ENCODE results near the gene KRTAP12-4.

KRTAP12-4 gene

GRCh38 chr21:44657635-44658540 lies 3.4 kb upstream of the KRTAP12-4 start, which contains the start of gene KRTAP12-3:
KRTAP12-3 (plus strand) TSS chr21:44657932; CDS start chr21:44657980, 48 bp downstream.
- no peak for TF ChIP-seq ZFX (IDR thresholded peaks at IDR 0.05; ENCODE audit: borderline replicate concordance)
- no peak for TF ChIP-seq CTCF (IDR thresholded peaks at IDR 0.05)
- no peak within 1 kb of the TSS for H3K27ac ChIP-seq

GRCh38 chr21:44656868-44657267 lies 2.4 kb upstream of the KRTAP12-4 start:
- H3K27ac ChIP-seq, result no peak overlapping the region

GRCh38 chr21:44653656-44654575 lies 543 bp downstream of the KRTAP12-4 start:
- TF ChIP-seq ZFX (IDR thresholded peaks at IDR 0.05; ENCODE audit: borderline replicate concordance), result no peak
- no peak for TF ChIP-seq CTCF (IDR thresholded peaks at IDR 0.05)
- no peak overlapping the region for H3K27ac ChIP-seq

More at GRCh38 chr21:44656868-44657267, 2.4 kb upstream of the KRTAP12-4 start:
- TF ChIP-seq ZFX (IDR thresholded peaks at IDR 0.05; ENCODE audit: borderline replicate concordance) (no peak), CTCF (IDR thresholded peaks at IDR 0.05) (no peak)

- no peak overlapping the region for H3K27ac ChIP-seq
- TF ChIP-seq CTCF (IDR thresholded peaks at IDR 0.05) (no peak), ZFX (IDR thresholded peaks at IDR 0.05; ENCODE audit: borderline replicate concordance) (no peak)
Measured at GRCh38 chr21:44653123-44653522, 1.3 kb downstream of the KRTAP12-4 start.

- TF ChIP-seq ZFX (IDR thresholded peaks at IDR 0.05; ENCODE audit: borderline replicate concordance) (no peak), CTCF (IDR thresholded peaks at IDR 0.05) (no peak)
Measured at GRCh38 chr21:44650973-44651675, 3.3 kb downstream of the KRTAP12-4 start.

GRCh38 chr21:44650265-44650972 lies 4.0 kb downstream of the KRTAP12-4 start:
- H3K27ac ChIP-seq, result no peak overlapping the region
- TF ChIP-seq CTCF (IDR thresholded peaks at IDR 0.05) (no peak), ZFX (IDR thresholded peaks at IDR 0.05; ENCODE audit: borderline replicate concordance) (no peak)

More at GRCh38 chr21:44650973-44651675, 3.3 kb downstream of the KRTAP12-4 start:
- no peak overlapping the region for H3K27ac ChIP-seq
